Anterior cingulate cortex (tissue), 58 donors: ENCODE data around the gene BACH1.
"Not testable (repeated sequence)": the region's sequence is repeated elsewhere in the genome, so short reads cannot be mapped to it uniquely, and the experiment has no call there.

Experiments
- DNase-seq, 58 donors: peaks; one replicate each; lab custom pipeline; 2025; lab: John Stamatoyannopoulos, UW

Gene BACH1

GRCh38 chr21:29298348-29299045, at the start of gene BACH1:
BACH1 (plus strand) TSS chr21:29298922; CDS start chr21:29321281, 22,359 bp downstream.
- DNase-seq, result peak in 55 of 58 donors; percentile 21 to 90 (median 72)

GRCh38 chr21:29249289-29249688, 49.4 kb upstream of the BACH1 start:
- not testable (repeated sequence) for DNase-seq

GRCh38 chr21:29250636-29251035, 48.1 kb upstream of the BACH1 start:
- no peak for DNase-seq

- DNase-seq, result not testable (repeated sequence)
These were observed 44.9 kb upstream of the BACH1 start for GRCh38 chr21:29253861-29254260.

- no peak for DNase-seq
These were observed 44.2 kb upstream of the BACH1 start for GRCh38 chr21:29254550-29254949.

- no peak for DNase-seq
These were observed 42.4 kb upstream of the BACH1 start for GRCh38 chr21:29256126-29256910.

- DNase-seq, result no peak
These were observed 41.0 kb upstream of the BACH1 start for GRCh38 chr21:29257701-29258100.

GRCh38 chr21:29258626-29259338, 39.9 kb upstream of the BACH1 start:
- DNase-seq, result no peak

GRCh38 chr21:29260461-29260860, 38.3 kb upstream of the BACH1 start:
- DNase-seq, result no peak

GRCh38 chr21:29261555-29262540, 36.9 kb upstream of the BACH1 start:
- DNase-seq, result no peak

GRCh38 chr21:29264721-29265120, 34.0 kb upstream of the BACH1 start:
- DNase-seq, result no peak

GRCh38 chr21:29265690-29266479, 32.8 kb upstream of the BACH1 start:
- DNase-seq, result no peak

GRCh38 chr21:29267666-29268065, 31.1 kb upstream of the BACH1 start:
- DNase-seq, result no peak

GRCh38 chr21:29271927-29272333, 26.8 kb upstream of the BACH1 start:
- DNase-seq, result no peak

- no peak for DNase-seq
These were observed 21.3 kb upstream of the BACH1 start for GRCh38 chr21:29277442-29277841.

- no peak for DNase-seq
These were observed 19.2 kb upstream of the BACH1 start for GRCh38 chr21:29279558-29279957.

GRCh38 chr21:29281801-29282200, 16.9 kb upstream of the BACH1 start:
- not testable (repeated sequence) for DNase-seq

- peak in 1 of 58 donors; percentile 11 for DNase-seq
These were observed 11.3 kb upstream of the BACH1 start for GRCh38 chr21:29287383-29287782.

- DNase-seq, result no peak
These were observed 10.5 kb upstream of the BACH1 start for GRCh38 chr21:29288239-29288638.
